ENCODE measurements around the gene STRA8. TPM values are rescaled to one million over a fixed set of nuclear protein-coding genes. Genes with fewer than 3 reads are reported as not detected.

The STRA8 gene
- total RNA-seq, 1 donor from 2014 or later: not detected

DNA sequence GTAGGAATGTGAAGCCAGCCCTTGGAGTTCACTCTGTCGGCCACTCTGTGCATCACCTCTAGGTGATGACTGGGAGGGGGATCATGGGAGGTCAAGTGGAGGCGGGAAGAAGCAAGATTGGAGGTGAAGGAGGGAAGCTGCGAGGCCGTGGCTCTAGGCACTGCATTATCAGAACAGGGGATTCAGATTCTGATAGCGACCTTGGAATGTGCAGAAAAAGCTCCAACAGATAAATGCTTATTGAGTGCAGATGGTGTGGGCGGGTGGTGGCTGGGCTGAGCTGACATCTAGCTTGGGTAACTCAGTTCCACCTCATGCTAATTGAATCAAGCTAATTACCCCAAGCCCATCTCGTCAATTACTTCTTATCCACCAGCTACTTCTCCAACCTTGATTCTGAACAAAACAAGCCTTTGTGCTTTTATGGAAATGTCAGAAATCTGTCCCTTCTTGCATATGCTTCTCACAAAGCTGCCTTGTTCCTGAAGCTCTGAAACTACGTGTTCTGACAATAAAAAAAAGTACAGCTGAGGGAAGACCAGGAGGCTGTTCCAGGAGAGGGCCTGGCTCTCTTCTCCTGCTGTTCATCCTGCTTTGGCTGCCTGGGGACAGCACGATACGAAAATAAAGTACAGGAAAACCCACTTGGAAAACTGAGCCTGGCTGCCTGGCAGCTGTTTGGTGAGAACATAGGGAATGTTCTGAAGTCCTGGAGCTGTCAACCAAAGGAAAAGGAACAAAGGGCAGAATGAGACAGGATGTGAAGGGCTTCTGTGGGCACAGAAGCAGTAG, 27.5 kb downstream of the STRA8 start:
- Histone ChIP-seq H3K4me1 (peaks cover 0 to 6% of the 10 kb centered on the region in 2 donors), H3K9me3 (peaks cover 0 to 3% of the 10 kb centered on the region in 2 donors), H3K27me3 (no peaks in the 10 kb centered on the region), H3K4me3 (no peak overlapping the region), H3K36me3 (no peaks in the 10 kb centered on the region), H3K27ac (no peak overlapping the region)
- TF ChIP-seq, protein P1, sequence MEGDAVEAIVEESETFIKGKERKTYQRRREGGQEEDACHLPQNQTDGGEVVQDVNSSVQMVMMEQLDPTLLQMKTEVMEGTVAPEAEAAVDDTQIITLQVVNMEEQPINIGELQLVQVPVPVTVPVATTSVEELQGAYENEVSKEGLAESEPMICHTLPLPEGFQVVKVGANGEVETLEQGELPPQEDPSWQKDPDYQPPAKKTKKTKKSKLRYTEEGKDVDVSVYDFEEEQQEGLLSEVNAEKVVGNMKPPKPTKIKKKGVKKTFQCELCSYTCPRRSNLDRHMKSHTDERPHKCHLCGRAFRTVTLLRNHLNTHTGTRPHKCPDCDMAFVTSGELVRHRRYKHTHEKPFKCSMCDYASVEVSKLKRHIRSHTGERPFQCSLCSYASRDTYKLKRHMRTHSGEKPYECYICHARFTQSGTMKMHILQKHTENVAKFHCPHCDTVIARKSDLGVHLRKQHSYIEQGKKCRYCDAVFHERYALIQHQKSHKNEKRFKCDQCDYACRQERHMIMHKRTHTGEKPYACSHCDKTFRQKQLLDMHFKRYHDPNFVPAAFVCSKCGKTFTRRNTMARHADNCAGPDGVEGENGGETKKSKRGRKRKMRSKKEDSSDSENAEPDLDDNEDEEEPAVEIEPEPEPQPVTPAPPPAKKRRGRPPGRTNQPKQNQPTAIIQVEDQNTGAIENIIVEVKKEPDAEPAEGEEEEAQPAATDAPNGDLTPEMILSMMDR (IDR thresholded peaks at IDR 0.05): no peak
- peak in 1 of 2 donors; percentile 39 for DNase-seq (ENCODE audit: low spot score in 2 of 2)
- intact Hi-C loops (cut with DNase I): no loop called here

DNA sequence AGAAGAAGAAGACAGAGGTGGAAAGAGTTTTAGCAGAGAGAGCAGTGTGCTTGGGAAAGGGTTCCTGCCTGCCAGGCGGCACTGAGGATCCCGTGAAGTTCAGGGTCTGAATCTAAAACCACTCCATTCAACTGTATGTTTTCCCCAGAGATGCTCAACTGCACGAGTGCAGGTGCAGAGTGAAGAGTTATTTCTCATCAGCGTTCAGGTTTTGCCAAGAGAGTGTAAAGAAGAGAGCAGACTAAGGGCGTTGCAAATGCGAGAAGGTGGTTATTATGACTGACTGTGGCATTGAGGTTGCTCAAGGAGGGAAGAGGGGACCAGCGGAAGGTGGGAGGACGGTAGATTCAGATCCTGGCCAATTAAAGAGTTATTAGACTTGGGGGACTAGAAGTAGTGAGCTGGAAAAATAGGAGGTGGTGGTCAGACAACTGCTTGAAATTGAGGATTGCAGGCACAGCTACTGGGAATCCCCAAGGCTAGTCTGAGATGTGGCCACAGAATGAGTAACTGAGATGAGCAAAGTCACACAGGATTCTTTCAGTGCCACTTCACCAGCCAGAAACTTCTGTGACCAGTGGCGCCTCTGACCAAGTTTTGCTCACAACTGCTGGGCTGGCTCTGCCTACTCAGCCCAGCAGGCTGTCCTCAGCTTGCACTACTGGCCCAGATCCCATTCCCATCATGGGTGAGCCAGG, 29.1 kb downstream of the STRA8 start:
- DNase-seq (ENCODE audit: low spot score in 2 of 2): peak in 1 of 2 donors; percentile 15
- Histone ChIP-seq H3K4me1 (peaks cover 0 to 6% of the 10 kb centered on the region in 2 donors), H3K9me3 (peaks cover 0 to 3% of the 10 kb centered on the region in 2 donors), H3K36me3 (no peaks in the 10 kb centered on the region), H3K4me3 (no peak overlapping the region), H3K27ac (no peak overlapping the region), H3K27me3 (no peaks in the 10 kb centered on the region)
- TF ChIP-seq, protein P1 (IDR thresholded peaks at IDR 0.05): no peak
- intact Hi-C loops (cut with DNase I): no loop called here

DNA sequence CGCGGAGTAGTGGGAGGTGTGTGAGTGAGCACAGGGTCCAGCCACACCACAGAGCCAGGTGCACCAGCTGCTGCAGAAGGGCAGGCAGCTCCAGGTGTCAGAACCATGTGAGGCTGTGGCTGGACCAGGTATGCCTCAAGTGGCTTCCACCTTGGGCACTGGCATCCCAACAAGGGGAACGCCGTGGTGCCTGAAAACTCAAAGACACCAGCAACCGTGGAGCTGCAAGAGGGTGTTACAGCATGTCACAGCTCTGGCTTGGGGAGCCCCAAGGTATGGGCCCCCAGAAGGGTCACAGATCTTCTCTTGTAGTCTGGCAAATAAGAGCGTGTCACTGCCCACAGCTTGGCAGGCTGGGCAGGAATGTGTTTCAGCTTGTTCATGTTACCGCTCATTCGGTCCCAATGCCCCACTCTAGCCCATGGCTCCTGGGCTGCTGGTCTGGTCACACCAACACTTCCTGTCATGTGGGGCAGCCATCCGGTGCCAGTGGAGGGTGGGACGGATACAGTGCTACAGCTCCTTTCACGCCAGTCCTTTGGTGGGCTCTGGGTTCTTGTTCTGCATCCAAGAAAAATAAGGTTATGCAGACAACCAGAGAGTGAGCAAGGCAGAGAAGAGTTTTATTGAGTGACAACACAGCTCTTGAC, 29.8 kb downstream of the STRA8 start:
- intact Hi-C loops (cut with DNase I): no loop called here
- Histone ChIP-seq H3K27me3 (no peaks in the 10 kb centered on the region), H3K9me3 (peaks cover 0 to 3% of the 10 kb centered on the region in 2 donors), H3K4me1 (peaks cover 0 to 6% of the 10 kb centered on the region in 2 donors), H3K27ac (no peak overlapping the region), H3K4me3 (no peak overlapping the region), H3K36me3 (no peaks in the 10 kb centered on the region)
- DNase-seq (ENCODE audit: low spot score in 2 of 2): peak in 1 of 2 donors; percentile 56
- TF ChIP-seq, protein P1 (IDR thresholded peaks at IDR 0.05): no peak

- Histone ChIP-seq H3K9me3 (peaks cover 0 to 3% of the 10 kb centered on the region in 2 donors), H3K36me3 (no peaks in the 10 kb centered on the region), H3K27ac (no peak overlapping the region), H3K4me3 (no peak overlapping the region), H3K4me1 (peaks cover 0 to 6% of the 10 kb centered on the region in 2 donors), H3K27me3 (no peaks in the 10 kb centered on the region)
- TF ChIP-seq, protein P1 (IDR thresholded peaks at IDR 0.05): no peak
- intact Hi-C loops (cut with DNase I): no loop called here
- no peak for DNase-seq (ENCODE audit: low spot score in 2 of 2)
Observed at GRCh38 chr7:135265637-135266036, 32.0 kb downstream of the STRA8 start.

DNA sequence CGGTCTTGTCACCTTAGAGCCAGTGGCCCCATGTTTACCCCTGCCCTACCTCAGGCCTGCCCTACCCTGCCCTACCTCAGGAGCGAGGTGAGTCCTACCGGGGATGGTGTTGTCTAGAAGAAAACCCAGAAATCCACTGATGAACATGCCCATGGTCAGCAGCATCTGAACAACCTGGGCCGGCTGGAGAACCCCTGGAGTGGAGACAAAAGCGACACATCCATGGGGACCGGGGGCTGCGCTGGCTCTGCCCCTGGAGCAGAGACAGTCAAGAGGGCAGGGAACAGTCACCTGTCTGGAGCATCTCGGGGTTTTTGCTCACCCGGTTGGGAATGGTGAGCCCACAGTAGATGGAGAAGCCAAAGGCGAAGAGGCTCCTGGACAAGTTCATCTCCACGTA, 36.3 kb downstream of the STRA8 start:
- Histone ChIP-seq H3K4me3 (no peak overlapping the region), H3K9me3 (peaks cover 0 to 3% of the 10 kb centered on the region in 2 donors), H3K27ac (no peak overlapping the region), H3K4me1 (no peaks in the 10 kb centered on the region), H3K27me3 (no peaks in the 10 kb centered on the region), H3K36me3 (no peaks in the 10 kb centered on the region)
- intact Hi-C loops (cut with DNase I): loop anchor here (5.0 kb wide), 1 partner anchor 583 kb away; no protein-coding TSS in a partner anchor
- DNase-seq (ENCODE audit: low spot score in 2 of 2): no peak
- TF ChIP-seq, protein P1 (IDR thresholded peaks at IDR 0.05): no peak
